Activated naive CD4-positive, alpha-beta T cell (primary cell): ENCODE data around the gene BCAM.
"Not testable (repeated sequence)": the region's sequence is repeated elsewhere in the genome, so short reads cannot be mapped to it uniquely, and the experiment has no call there.

ENCODE experiments used
- DNase-seq, 4 experiments: peaks; one replicate each; lab custom pipeline; 2025; lab: John Stamatoyannopoulos, UW

The BCAM gene

GRCh38 chr19:44817725-44818465, 9.0 kb downstream of the BCAM start:
- no peak for DNase-seq

- DNase-seq = no peak
These were observed 9.6 kb downstream of the BCAM start for GRCh38 chr19:44818466-44819031.

- DNase-seq = no peak
These were observed 10.4 kb downstream of the BCAM start for GRCh38 chr19:44819246-44819832.

DNA sequence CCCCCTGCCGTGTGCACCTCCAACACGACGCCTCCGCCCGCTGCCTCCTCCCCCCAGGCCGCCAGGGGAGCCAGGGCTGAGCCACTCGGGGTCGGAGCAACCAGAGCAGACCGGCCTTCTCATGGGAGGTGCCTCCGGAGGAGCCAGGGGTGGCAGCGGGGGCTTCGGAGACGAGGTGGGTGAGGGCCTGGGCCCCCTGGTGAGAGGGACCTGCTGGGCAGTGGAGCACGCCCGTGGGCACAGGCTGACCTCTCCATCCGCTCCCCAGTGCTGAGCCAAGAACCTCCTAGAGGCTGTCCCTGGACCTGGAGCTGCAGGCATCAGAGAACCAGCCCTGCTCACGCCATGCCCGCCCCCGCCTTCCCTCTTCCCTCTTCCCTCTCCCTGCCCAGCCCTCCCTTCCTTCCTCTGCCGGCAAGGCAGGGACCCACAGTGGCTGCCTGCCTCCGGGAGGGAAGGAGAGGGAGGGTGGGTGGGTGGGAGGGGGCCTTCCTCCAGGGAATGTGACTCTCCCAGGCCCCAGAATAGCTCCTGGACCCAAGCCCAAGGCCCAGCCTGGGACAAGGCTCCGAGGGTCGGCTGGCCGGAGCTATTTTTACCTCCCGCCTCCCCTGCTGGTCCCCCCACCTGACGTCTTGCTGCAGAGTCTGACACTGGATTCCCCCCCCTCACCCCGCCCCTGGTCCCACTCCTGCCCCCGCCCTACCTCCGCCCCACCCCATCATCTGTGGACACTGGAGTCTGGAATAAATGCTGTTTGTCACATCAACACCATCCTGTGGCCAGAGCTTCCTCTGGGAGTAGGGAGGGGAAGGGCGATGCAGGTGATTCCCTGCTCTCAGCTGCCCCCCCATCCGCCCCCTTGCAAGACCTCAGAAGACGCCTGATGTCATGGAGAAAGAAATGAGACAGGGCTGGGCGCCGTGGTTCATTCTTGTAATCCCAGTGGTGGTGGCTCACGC, 12.0 kb downstream of the BCAM start:
- DNase-seq = no peak

- DNase-seq = no peak
These were observed 13.3 kb downstream of the BCAM start for GRCh38 chr19:44822177-44822576.

GRCh38 chr19:44822670-44823372, 13.9 kb downstream of the BCAM start:
- DNase-seq = no peak

GRCh38 chr19:44823373-44823698, 14.4 kb downstream of the BCAM start:
- no peak for DNase-seq

GRCh38 chr19:44824761-44825160, 15.9 kb downstream of the BCAM start:
- DNase-seq = no peak

- DNase-seq = not testable (repeated sequence)
These were observed 24.0 kb downstream of the BCAM start for GRCh38 chr19:44832875-44833274.

GRCh38 chr19:44834399-44834798, 25.5 kb downstream of the BCAM start:
- DNase-seq = not testable (repeated sequence)

DNA sequence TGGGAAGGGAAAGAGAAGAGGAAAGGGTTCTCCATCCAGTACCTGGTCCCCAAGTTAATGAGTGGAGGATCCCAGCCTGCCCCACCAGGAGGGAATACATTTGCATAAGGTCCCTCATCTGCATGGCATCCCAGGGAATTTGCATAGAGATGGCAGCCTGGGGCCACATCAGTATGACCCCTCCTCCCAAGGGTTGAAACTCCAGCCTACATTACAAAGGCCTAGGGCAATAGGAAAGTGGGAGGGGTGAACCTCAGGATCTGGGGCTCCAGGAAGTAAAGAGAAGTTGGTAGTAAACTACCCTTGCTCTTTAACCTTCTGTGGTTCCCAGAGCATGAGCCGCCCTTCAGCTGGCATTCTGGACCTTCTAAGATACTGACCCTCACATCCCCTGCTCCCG, 30.4 kb downstream of the BCAM start:
- no peak for DNase-seq

GRCh38 chr19:44840811-44841210, 31.9 kb downstream of the BCAM start:
- no peak for DNase-seq

DNA sequence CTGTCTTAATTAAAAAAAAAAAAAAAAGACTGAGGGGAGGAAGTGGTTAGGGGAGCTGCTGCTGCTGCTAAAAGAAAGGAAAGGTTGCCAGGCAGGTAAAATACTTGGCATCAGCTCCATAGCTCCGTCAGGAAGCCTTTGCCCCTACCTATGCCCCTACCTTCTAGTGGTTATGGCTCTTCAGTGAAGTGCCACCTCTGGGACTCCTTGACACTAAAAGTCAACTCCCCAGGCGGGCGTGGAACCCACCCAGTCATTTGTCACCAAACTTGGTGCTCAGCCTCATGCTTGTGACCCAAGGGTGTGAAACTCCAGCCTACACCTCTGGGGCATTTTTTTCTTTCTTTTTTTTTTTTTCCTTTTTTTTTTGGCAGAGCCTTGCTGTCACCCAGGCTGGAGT, 32.3 kb downstream of the BCAM start:
- no peak for DNase-seq

DNA sequence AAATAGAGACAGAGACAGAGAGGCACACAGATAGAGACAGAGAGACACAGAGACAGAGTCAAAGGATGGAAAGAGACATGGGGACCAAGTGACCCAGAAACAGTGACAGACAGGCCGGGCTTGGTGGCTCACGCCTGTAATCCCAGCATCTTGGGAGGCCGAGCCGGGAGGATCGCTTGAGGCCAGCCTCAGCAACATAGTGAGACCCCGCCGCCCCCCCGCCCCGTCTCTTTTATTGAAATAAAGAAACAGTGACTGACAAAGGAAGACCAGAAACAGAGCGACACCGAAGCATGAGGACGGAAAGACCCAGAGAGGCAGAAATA, 36.3 kb downstream of the BCAM start:
- no peak for DNase-seq

DNA sequence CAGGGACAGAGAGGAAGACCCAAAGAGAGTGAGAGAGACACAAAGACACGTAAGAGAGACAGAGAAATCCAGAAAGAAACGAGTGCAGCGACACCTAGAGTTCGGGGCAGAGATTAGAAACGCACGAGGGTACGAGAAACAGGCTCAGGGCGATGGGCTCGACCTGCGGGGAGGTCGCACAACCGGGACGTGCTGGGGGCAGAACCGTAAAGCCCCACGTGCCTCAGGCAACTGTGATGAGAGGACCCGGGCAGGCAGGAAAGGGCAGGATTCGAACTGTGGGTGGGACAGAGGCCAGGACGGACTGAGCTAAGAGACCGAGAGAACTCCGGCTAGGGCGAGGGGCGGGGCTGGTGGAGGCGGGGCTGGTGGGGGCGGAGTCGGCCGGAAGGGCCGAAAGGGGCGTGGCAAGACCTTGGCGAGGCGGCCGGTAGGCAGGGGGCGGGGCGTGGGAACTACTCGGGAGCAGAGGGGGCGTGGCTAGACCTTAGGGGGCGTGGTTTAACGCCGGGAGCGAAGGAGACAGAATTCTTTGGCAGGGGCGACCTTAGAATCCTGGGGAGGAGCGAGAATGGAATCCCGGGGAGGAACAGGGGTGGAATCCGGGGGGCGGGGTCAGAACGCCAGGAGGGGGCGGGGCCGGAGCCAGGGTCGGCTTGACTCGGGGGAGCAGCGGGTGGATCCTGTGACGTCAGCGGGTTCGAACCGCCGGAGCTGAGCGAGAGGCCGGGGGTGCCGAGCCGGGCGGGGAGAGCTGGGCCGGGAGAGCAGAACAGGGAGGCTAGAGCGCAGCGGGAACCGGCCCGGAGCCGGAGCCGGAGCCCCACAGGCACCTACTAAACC, 36.9 kb downstream of the BCAM start, which contains the start of gene NECTIN2:
Gene NECTIN2, plus strand, starts transcription at position 686 of the 843 bp plus-strand sequence. CDS start 229 bp downstream, outside the sequence.
- DNase-seq = peak; percentile 53 to 67 (median 55)

DNA sequence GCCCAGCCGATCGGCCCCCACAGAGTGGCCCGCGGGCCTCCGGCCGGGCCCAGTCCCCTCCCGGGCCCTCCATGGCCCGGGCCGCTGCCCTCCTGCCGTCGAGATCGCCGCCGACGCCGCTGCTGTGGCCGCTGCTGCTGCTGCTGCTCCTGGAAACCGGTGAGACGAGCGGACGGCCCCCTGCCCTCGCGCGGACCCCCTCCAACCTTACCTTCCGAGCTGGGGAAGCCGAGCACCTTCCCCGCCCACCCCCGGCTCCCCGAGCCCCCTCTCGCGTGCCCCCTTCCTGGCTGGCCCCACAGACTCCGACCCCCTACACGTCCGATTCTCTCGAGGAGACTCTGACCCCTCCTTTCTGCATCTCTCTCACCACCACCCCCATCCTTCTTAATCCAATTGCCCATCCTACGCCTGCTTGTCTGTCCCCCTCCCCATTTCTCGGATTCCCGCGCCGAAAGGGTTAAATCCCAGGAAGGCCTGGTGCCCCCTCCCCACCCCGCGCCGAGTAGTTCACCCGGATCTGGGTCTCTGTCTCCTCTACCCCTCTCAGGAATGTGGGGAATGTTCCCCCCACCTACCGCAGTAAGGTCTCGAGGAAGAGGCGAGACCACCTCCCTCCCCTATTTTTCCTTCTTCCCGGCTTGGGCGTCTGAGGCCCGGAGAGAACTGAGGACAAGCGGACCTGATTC, 37.7 kb downstream of the BCAM start:
- no peak for DNase-seq

DNA sequence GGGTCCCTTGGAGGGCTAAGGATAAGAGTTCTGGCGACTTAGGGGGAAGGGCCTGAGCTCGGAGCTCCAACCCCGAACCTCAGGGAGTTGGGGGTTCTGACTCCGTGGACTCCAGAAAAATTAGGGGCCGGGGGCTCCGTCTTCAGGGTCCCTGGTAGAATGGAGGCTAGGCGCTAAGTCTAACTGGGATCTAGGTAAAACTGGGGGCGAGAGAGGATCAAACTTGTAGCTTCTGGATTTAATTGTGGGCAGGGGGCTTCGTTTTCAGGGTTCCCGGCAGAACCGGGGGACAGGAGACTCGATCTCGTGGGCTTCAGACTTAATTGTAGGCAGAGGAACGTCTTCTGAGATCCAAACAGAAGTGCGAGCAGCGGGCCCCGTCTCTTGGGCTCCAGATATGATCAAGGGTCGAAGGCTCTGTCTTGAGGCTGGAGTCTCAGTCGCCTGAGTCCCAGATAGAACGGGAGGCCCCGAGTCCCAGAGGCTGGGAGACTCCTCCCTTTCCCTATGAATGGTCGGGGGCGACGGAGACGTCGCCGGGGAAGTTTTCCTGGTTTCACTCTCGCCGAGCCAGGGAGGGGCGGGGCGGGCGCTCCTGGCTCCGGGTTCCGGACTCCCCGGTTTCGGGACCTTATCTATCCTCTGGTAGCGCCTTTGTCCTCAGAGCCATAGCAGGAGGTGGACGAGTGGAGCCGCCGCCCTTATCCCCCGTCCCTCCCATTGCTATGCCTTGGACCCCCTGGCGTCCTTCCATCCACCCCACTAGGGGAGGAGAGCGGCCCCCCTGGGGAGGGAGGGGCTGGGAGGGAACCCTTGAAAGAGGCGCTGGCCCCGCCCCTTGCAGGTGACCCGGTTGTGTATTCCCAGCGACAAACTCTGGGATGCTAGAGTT, 38.5 kb downstream of the BCAM start:
- DNase-seq = no peak

GRCh38 chr19:44848036-44848811, 39.3 kb downstream of the BCAM start:
- DNase-seq = no peak
